AML-193 (cell line): Measurements from ENCODE around the gene TMEM219.
"Not testable (repeated sequence)": the region's sequence is repeated elsewhere in the genome, so short reads cannot be mapped to it uniquely, and the experiment has no call there.

Source experiments
- DNase-seq, 2 experiments: peaks; one replicate each; lab custom pipeline; 2025; lab: John Stamatoyannopoulos, UW

Gene TMEM219

DNA sequence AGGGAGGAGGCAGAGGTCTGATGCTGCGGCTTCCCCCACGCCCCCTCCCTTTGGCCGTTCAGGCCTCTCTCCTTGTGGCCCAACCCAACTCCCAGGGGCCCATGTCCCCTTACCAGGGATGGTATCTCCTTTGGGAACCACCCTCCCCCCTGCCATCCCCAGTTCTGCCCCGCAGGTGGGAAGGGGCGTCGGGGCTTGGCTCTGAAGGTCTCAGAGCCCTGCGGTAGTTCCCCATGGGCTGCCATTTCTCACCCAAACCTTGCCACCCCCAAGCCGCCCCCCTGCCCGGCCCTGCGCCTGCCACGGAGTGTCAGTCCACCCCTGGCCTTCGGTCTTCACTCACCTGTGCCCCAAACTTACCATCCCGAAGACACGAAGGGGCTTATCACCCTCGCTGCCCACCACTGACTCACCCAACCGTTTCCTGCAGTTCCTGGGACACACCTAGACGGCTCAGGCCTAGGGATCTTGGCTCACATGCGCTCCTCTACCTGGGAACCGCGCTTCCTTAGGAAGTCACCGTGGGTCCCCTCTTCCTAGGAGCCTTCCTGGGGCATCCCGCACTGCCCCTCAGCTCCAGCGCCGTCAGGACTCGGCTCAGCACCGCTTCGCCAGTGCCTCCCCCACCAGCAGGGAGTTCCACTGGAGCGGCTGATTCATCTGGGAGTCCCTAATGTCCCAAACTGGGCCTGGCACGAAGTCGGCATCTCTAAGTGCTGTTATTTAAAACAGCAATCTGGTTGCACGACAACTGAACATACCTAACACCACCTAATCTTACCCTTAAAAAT is 50.0 kb downstream of the TMEM219 start:
- DNase-seq: no peak

GRCh38 chr16:30012598-30012997 is 50.7 kb downstream of the TMEM219 start:
- DNase-seq: not testable (repeated sequence)

DNA sequence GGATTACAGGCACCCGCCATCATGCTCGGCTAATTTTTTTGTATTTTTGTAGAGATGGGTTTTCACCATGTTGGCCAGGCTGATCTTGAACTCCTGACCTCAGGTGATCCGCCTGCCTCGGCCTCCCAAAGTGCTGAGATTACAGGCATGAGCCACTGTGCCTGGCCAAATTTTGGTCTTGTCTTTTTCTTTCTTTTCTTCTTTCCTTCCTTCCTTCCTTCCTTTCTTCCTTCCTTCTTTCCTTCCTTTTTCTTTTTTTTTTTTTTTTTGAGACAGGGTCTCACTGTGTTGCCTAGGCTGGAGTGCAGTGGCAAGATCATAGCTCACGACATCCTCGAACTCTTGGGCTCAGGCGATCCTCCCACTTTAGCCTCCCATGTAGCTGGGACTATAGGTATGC is 53.6 kb downstream of the TMEM219 start:
- DNase-seq: not testable (repeated sequence)

DNA sequence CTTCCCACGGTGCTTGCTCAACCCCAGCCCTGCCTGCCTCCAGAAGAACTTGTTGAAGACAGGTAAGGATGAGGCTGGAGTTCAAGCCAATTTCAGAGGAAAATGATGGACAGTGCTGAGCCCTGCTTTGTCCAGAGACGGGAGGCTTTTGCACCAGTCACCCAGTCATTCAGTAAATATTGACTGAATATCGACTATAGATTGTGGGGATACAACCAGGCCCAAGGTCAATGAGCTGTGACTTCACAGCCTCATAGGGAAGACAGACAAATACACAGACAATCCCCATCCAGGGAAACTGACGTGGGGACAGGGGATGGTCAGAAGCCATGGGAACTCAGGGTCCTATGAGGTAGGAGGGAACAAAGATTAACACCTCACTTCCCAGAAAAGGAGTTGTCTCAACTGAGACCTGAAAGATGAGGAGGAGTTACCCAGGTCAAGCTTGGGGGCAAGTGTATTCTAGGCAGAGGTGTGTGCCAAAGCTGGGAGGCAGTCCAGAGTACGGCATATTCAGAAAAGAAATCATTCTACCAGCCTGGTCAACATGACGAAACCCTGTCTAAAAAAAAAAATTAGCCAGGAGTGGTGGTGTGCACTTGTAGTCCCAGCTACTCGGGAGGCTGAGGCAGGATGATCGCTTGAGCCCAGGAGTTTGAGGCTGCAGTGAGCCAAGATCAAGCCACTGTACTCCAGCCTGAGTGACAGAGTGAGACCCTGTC is 54.8 kb downstream of the TMEM219 start:
- no peak for DNase-seq

DNA sequence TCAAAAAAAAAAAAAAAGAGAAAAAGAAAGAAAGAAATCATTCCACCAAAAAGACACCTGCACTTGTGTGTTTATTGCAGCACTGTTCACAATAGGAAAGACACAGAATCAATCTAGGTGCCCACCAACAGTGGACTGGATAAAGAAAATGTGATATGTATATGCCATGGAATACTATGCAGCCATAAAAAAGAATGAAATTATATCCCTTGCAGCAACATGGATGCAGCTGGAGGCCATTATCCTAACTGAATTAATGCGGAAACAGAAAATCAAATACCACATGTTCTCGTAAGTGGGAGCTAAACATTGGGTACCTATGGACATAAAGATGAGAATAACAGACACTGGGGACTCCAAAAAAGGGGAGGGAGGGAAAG is 55.4 kb downstream of the TMEM219 start:
- no peak for DNase-seq

DNA sequence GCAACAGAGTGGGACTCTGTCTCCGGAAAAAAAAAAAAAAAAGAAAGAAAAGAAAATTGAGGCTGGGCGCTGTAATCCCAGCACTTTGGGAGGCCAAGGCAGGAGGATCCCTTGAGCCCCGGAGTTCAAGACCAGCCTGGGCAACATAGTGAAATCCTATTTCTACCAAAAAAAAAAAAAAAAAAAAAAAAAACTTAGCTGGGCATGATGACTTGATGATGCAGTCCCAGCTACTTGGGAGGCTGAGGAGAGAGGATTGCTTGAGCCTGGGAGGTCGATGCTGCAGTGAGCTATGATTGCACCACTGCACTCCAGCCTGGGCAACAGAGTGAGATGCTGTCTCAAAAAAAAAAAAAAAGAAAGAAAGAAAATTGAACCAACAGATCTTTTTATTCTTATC is 56.1 kb downstream of the TMEM219 start:
- not testable (repeated sequence) for DNase-seq

GRCh38 chr16:30018731-30019158 is 56.9 kb downstream of the TMEM219 start:
- no peak for DNase-seq
